K562 (cell line): ENCODE data around the gene PRCD. TPM values are rescaled to one million over a fixed set of nuclear protein-coding genes. Genes with fewer than 3 reads are reported as not detected.

Experiments used
- BRF2 ChIP-seq: IDR thresholded peaks from 3 replicates; pipeline ENCODE4 v1.6.1; 2011; ENCODE audit warnings: borderline replicate concordance, mild to moderate bottlenecking; ENCODE audit not compliant: insufficient read length, insufficient read depth
- E2F4 ChIP-seq: sonication (generic); formaldehyde crosslinking; IDR thresholded peaks from 2 replicates; pipeline ENCODE4 v1.8.0; 2022; ENCODE audit warnings: mild to moderate bottlenecking, low read depth, missing genetic modification reagents
- ETV1 ChIP-seq: fragments of 450-650 bp; conservative IDR thresholded peaks from 2 replicates; pipeline ENCODE4 v1.6.1; 2016; ENCODE audit warnings: missing genetic modification characterization, control low read depth, low read depth, missing compliant biosample characterization
- HDAC2 ChIP-seq: fragments of 450-650 bp; IDR thresholded peaks from 2 replicates; pipeline ENCODE4 v1.6.1; 2016; ENCODE audit warnings: mild to moderate bottlenecking
- HINFP ChIP-seq: fragments of 450-650 bp; conservative IDR thresholded peaks from 2 replicates; pipeline ENCODE4 v1.6.1; 2016; ENCODE audit warnings: missing genetic modification characterization, low read depth, mild to moderate bottlenecking, control low read depth, missing compliant biosample characterization
- HMGN3 ChIP-seq: IDR thresholded peaks from 2 replicates; pipeline ENCODE4 v1.6.1; 2011; ENCODE audit warnings: borderline replicate concordance, low read depth, mild to moderate bottlenecking, mixed read lengths, low read length; ENCODE audit not compliant: insufficient read length; ENCODE audit errors: extremely low read depth
- HNRNPH1 ChIP-seq: fragments of 200-400 bp; formaldehyde crosslinking; optimal IDR thresholded peaks from 2 replicates; pipeline ENCODE3; 2017; ENCODE audit warnings: low read depth, mild to moderate bottlenecking, low read length, moderate library complexity
- MTA3 ChIP-seq: fragments of 450-650 bp; formaldehyde crosslinking; IDR thresholded peaks from 2 replicates; pipeline ENCODE4 v1.6.1; 2017; ENCODE audit warnings: mild to moderate bottlenecking, borderline replicate concordance
- RBM15 ChIP-seq: fragments of 200-400 bp; formaldehyde crosslinking; IDR thresholded peaks from 2 replicates; pipeline ENCODE4 v1.6.1; 2018; ENCODE audit warnings: mild to moderate bottlenecking, low read length, moderate library complexity; ENCODE audit not compliant: insufficient read depth
- SFPQ ChIP-seq: fragments of 200-400 bp; formaldehyde crosslinking; IDR thresholded peaks from 2 replicates; pipeline ENCODE4 v1.6.1; 2017; ENCODE audit warnings: mild to moderate bottlenecking, low read depth, low read length, moderate library complexity
- STAT5B ChIP-seq: fragments of 250-450 bp; sonication (Bioruptor Pico); IDR thresholded peaks from 2 replicates; pipeline ENCODE4 v1.8.0; 2021; ENCODE audit warnings: mild to moderate bottlenecking, inconsistent platforms
- ZEB2 ChIP-seq: fragments of 450-650 bp; IDR thresholded peaks from 2 replicates; pipeline ENCODE4 v1.6.1; 2016
- ZKSCAN1 ChIP-seq: fragments of 150-350 bp; IDR thresholded peaks from 2 replicates; pipeline ENCODE4 v1.6.1; 2016; ENCODE audit warnings: low read depth, low read length
- ZSCAN32 ChIP-seq: fragments of 450-650 bp; formaldehyde crosslinking; IDR thresholded peaks from 2 replicates; pipeline ENCODE4 v1.4.0; 2020; ENCODE audit warnings: mild to moderate bottlenecking, moderate library complexity
- polyA plus RNA-seq, 8 experiments: library from polyadenylated mRNA; depleted of rRNA in 4 of 8; stranded (reverse) in 5 of 8; unstranded in 3 of 8; fragments of >200 nt; fragmentation: Nextera tagmentation in 2 of 8; fragmentation: Illumina TruSeq in 1 of 8; extraction: Ambion mirVana in 2 of 8; extraction: Trizol in 1 of 8; gene quantifications; 2 replicates each; pipeline versions ENCODE4 v1.2.1 to v1.2.3, GENCODE V29; 2011 to 2014; ENCODE audit warnings: inconsistent platforms in 1 of 8, missing spikeins in 1 of 8
- total RNA-seq, 7 experiments: library from RNA; depleted of rRNA in 6 of 7; stranded (reverse); fragments of >200 nt in 6 of 7; fragmentation: Illumina TruSeq in 2 of 7; extraction: Trizol in 2 of 7; gene quantifications; 2 replicates each; pipeline versions ENCODE4 v1.2.1 to v1.2.3, GENCODE V29; 2011 to 2021; ENCODE audit warnings: low replicate concordance in 1 of 7

The PRCD gene
- total and polyA plus RNA-seq, 9 of the 15 experiments (the other 6 are each of a cell fraction or from before 2014, with no cell fraction given), result 0.20 to 0.25 (median 0.21) TPM; not detected in 6

GRCh38 chr17:76529224-76530094 is 10.4 kb upstream of the PRCD start (continued):
- TF ChIP-seq BRF2 (no peak), ZEB2 (no peak), E2F4 (CRISPR knock-in tag) (no peak), ZKSCAN1 (peak; percentile 43; the same call in 1 of the 2 replicates), HNRNPH1 (no peak), HINFP (0 out of 2 replicates have a peak, but pooled peaks have one; percentile 20), HMGN3 (peak; percentile 34), ZSCAN32 (CRISPR knock-in tag) (0 out of 2 replicates have a peak, but pooled peaks have one; percentile 10), RBM15 (no peak), STAT5B (no peak), SFPQ (no peak), MTA3 (no peak; the same call in 1 of the 2 replicates), ETV1 (peak; percentile 54; the same call in 1 of the 2 replicates), HDAC2 (0 out of 2 replicates have a peak, but pooled peaks have one; percentile 21)
